HG03460 (cell line): Measurements from ENCODE around the gene IL9.

Source experiments
- ATAC-seq: cut with Tn5 transposase; IDR thresholded peaks from one replicate; pipeline ENCODE4 v1.9.1; 2021; ENCODE audit not compliant: unreplicated experiment

Gene IL9

DNA sequence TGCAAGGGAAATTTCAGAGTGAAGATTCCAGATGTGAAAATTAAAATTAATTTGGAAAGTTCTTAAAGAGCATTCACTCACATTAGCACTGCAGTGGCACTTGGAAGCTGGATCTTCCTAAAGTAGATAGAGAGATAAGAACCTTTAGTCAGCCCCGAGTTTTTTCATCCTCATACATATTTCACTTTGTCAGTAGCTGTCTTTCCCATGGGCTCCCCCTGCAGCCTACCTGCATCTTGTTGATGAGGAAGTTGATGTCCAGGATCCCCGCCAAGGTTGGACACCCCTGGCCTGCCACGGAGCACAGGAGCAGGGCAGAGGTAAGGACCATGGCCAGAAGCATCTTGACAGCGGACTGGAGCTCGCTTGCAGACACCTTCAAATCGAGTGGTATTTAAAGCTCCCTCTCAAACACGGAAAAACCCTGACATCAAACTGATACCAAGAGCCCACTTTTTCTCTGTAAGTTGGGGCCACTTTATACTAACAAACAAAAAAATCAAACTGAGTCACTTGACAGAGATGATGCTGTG is at the start of gene IL9:
TSS of gene IL9 (minus strand) at position 368 of the 533 bp plus-strand sequence. CDS start at position 343, 25 bp downstream.
- ATAC-seq: no peak

DNA sequence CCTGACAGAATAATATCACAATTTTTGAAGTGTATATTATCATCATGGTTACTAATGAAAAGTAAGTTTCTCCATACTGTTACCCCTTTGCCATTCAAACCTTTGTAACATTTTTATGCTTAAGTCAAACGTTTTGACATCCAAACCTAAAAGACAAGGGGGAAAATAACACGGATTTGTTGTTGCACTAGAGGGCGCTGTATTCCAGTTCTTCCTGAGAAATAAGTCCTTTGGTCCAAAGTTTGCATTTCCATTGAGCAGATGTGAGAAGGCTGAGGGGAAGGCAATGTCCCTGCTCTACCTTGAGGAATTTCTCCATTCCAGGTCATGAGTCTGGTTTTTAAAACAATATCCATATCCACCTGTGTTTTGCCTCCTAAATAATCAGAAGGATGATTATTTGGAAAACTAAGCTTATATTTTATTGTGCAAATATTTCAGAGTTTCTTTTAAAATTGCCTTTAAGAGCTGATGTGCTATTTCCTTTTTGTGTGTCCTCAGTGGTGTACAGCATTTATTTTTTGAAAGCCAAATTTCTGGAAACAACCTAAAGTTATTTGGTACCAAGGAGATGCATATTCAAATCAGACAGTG is 49.4 kb upstream of the IL9 start:
- ATAC-seq: no peak

DNA sequence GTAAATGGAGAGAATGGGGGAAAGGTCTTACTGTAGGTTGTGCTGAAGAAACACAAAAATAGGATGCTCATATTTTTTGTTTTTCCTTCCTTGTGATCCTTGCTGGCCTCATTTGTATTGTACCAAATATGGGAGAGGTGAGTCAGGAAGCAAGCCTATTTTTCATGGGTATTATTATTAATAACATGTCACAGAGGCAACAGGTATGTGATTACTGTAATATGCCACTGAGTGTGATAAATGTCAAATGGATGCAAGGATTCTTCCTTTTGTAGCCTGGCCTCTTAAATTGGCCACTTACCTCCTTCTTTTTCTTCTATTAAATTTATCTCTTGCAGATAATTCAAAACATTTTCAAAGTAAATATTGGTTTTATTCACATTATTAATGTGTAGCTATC is 48.9 kb upstream of the IL9 start:
- no peak for ATAC-seq

GRCh38 chr5:135942202-135942771 is 46.6 kb upstream of the IL9 start:
- no peak for ATAC-seq

GRCh38 chr5:135941711-135942110 is 46.1 kb upstream of the IL9 start:
- ATAC-seq: no peak

- ATAC-seq: no peak
Observed at GRCh38 chr5:135937245-135937911, 41.7 kb upstream of the IL9 start.

DNA sequence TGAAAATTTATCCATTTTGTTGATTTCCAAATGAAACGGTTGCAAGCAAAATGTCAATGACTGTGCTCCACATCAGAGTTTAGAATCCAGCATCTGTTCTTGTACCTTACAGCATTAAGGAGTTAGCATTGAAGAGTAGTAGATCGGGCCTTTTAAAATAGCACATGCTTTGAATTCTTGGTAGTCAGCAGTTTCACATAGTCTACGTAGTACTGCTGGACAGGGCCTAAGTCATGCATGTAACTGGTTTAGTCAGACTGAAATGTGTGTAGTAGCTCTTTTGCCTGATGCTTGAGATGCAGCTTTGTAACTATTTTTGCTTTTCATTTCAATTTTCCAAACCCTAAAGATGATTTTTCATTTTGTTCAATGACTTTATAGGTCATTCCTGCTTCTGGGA is 39.3 kb upstream of the IL9 start:
- no peak for ATAC-seq

GRCh38 chr5:135930949-135931295 is 35.3 kb upstream of the IL9 start:
- no peak for ATAC-seq

- no peak for ATAC-seq
Observed at GRCh38 chr5:135930029-135930948, 34.6 kb upstream of the IL9 start.

- no peak for ATAC-seq
Observed at GRCh38 chr5:135921388-135921787, 25.7 kb upstream of the IL9 start.

DNA sequence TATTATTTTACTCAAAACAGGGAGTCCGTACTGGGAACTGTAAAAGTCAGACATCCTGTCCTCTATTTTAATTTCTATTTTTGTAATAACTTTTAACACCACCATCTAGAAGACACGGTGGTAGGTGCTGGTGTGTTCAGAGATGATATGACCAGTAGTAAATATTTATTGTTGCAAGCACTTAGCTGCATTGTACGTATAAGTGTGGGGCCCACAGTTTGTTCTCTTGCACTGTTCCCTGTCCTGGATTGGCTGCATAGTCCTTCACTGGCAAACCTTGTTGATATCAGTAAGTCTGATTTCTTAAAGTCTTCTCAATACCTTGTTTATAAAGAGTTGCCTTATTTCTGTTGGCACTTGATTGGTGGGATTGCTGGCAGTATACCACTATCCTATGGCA is 24.6 kb upstream of the IL9 start:
- no peak for ATAC-seq

DNA sequence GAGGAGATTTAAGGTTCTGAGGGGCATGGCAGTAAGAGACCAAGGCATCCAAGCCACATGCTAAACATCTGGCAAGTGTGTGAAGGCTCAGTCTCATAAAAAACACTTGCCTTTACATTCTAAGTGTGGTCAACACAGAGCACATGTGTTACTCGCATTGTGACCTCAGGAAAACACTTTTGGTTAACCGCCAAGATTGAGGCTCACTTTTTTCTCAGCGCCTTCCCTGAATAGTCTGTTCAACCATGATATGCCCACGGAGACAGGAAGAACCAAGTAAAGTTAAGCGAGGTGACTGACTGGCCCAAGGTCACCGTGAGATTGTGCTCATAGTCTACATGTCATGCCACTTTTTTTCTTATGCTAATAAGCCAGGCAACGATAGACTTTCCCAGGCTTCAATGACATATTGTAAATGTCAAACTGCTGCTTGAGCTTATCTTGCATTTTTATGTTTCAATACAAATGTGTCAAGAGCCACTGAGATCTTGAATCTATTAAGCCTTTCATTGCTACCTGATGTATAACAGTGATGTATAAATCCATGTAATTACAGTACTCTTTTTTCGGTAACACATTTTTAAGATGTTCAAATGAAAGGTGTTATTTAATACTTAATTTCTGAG is 21.1 kb upstream of the IL9 start:
- ATAC-seq: no peak

GRCh38 chr5:135915466-135916001 is 19.9 kb upstream of the IL9 start:
- no peak for ATAC-seq

GRCh38 chr5:135913713-135914626 is 18.3 kb upstream of the IL9 start:
- ATAC-seq: no peak

- no peak for ATAC-seq
Observed at GRCh38 chr5:135905144-135905543, 9.5 kb upstream of the IL9 start.

- no peak for ATAC-seq
Observed at GRCh38 chr5:135901633-135902032, 6.0 kb upstream of the IL9 start.

DNA sequence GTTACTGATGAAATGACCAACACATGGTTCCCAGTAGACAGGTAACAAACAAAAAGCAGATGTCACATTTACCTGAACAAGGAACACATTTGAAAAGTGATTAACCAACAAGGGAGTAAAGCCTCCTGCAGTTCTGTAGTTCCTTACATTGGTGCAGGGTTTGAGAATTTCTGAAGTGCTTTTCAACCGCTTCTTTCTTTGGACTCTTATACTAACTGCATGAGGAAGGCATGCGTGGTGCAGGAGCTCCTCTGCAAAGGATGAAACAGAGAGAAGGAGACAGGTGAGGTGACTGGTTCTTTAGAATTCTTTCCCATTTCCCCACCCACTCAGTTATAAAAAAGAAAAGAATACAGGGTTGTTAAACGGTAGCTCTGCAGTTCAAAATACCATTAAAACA is 4.6 kb upstream of the IL9 start:
- no peak for ATAC-seq

GRCh38 chr5:135898651-135899050 is 3.0 kb upstream of the IL9 start:
- no peak for ATAC-seq

DNA sequence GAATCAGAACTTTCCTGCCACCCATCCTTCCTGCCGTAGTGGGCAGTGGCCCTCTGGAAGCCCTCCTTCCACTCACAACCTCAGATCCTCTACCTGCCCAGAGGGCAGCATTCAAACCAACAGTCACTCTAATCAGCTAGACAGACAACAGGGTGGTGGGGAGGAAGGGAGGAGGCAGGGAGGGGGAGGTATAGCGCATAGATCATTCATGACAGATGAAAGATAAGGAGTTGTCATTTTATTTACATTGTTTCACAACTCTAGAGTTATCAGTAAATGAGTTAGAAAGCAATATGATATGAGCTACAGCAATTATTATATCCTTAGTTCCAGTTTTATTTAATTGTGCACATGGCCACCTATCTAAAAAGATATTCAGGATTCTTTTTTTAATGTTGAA is 852 bp downstream of the IL9 start:
- ATAC-seq: no peak

- no peak for ATAC-seq
Observed at GRCh38 chr5:135894276-135894675, 1.4 kb downstream of the IL9 start.
